Spleen (tissue), 7 donors: ENCODE results near the gene AKNA.
"Not testable (repeated sequence)": the region's sequence is repeated elsewhere in the genome, so short reads cannot be mapped to it uniquely, and the experiment has no call there.

Experiments used
- POLR2A ChIP-seq, 3 donors: fragments of 450-650 bp; IDR thresholded peaks; one replicate each; pipeline ENCODE4 v1.5.1; 2017; ENCODE audit warnings: antibody characterized with exemption in 3 of 3, mild to moderate bottlenecking in 1 of 3
- TF ChIP-seq, protein P1 (sequence below), 11 experiments: fragments of 200-600 bp in 7 of 11; fragments of 450-650 bp in 4 of 11; sonication (generic) in 4 of 11; IDR thresholded peaks in 8 of 11; conservative IDR thresholded peaks in 3 of 11; 1 replicate in 7 of 11; 2 replicates in 4 of 11; pipeline versions ENCODE4 v1.4.0 to v1.8.0; 2016 to 2021; ENCODE audit warnings: antibody characterized with exemption in 11 of 11, inconsistent platforms in 4 of 11, mild to moderate bottlenecking in 1 of 11
- donor health status: DM: no; HTN: no; CAD: no; lungs with moderate emphysema.
- donor health status: DM: no; HTN: no; CAD: no.
- donor health status: DM: no; HTN: no; CAD: no.

GRCh38 chr9:114320710-114321109 lies 67.1 kb downstream of the AKNA start:
- TF ChIP-seq POLR2A (IDR thresholded peaks at IDR 0.05) = not testable (repeated sequence)
- TF ChIP-seq, protein P1, sequence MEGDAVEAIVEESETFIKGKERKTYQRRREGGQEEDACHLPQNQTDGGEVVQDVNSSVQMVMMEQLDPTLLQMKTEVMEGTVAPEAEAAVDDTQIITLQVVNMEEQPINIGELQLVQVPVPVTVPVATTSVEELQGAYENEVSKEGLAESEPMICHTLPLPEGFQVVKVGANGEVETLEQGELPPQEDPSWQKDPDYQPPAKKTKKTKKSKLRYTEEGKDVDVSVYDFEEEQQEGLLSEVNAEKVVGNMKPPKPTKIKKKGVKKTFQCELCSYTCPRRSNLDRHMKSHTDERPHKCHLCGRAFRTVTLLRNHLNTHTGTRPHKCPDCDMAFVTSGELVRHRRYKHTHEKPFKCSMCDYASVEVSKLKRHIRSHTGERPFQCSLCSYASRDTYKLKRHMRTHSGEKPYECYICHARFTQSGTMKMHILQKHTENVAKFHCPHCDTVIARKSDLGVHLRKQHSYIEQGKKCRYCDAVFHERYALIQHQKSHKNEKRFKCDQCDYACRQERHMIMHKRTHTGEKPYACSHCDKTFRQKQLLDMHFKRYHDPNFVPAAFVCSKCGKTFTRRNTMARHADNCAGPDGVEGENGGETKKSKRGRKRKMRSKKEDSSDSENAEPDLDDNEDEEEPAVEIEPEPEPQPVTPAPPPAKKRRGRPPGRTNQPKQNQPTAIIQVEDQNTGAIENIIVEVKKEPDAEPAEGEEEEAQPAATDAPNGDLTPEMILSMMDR (IDR thresholded peaks at IDR 0.05 in 8 of 11, conservative IDR thresholded peaks at IDR 0.05 in 3 of 11) = not testable (repeated sequence)
